AG08395 (cell line): ENCODE data around the gene USP16.

ENCODE experiments used
- DNase-seq: peaks from one replicate; pipeline ENCODE4 v3.0.0; 2012; ENCODE audit warnings: mixed read lengths, low spot score

USP16 gene

GRCh38 chr21:29083306-29083705, 58.8 kb downstream of the USP16 start:
- no peak for DNase-seq

- no peak for DNase-seq
Observed at GRCh38 chr21:29084372-29084771, 59.9 kb downstream of the USP16 start.

GRCh38 chr21:29085106-29085752, 60.8 kb downstream of the USP16 start:
- DNase-seq = no peak

GRCh38 chr21:29091033-29091432, 66.6 kb downstream of the USP16 start:
- peak; percentile 82 for DNase-seq

GRCh38 chr21:29092102-29092959, 67.9 kb downstream of the USP16 start:
- DNase-seq = peak; percentile 31

GRCh38 chr21:29096218-29097015, 71.9 kb downstream of the USP16 start:
- no peak for DNase-seq

GRCh38 chr21:29098156-29098555, 73.7 kb downstream of the USP16 start:
- DNase-seq = no peak

GRCh38 chr21:29102791-29103257, 78.4 kb downstream of the USP16 start:
- DNase-seq = no peak
